GM19193 (cell line): ENCODE data around the gene BPIFB6.

Source experiments
- POLR2A ChIP-seq: IDR thresholded peaks from 4 replicates; pipeline ENCODE4 v1.6.1; 2011; ENCODE audit not compliant: insufficient read depth, insufficient read length; ENCODE audit errors: extremely low read depth

The BPIFB6 gene

DNA sequence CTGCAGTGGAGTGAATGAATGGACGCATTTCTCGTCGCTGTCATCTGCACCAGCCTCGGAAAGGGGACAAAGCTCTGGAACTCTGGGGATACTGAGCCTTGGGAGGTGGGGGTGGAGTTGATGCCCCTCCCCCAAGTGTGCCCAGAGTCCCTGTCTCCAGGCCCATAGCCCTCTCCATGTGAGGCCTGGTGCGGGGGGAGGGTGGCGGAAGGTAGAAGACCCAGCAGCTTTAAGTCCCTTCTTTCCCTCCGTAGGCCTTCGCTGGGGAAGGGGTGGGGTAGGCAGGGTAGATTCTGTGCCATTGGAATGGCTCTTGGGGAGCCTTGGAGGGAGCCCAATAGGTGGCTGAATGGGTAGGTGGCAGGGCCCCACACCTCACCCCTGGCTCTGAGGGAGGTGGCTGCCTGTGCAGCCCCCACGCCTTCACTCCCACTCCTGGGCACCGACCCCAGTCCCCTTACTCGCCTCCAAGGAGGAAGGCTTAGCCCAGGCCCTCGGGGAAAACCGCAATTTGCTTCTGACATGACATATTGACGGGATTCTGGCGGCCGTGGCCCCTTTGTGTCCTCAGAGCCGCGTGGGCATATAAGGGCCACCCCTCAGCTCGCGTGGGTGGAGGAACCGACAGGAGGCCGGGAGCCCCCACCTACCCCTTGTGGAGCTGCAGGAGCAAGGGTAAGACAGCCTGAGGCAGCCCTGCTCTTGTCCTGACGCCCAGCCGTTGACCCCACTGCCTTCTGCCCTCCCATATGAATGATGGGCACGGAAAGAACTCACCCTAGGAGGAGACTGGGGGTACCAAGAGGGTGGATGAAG lies 22.1 kb downstream of the BPIFB6 start, which contains the start of gene BPIFB3:
BPIFB3 (plus strand) TSS at position 613 of the 816 bp plus-strand sequence. CDS start 1,533 bp downstream, outside the sequence.
- no peak for TF ChIP-seq POLR2A

DNA sequence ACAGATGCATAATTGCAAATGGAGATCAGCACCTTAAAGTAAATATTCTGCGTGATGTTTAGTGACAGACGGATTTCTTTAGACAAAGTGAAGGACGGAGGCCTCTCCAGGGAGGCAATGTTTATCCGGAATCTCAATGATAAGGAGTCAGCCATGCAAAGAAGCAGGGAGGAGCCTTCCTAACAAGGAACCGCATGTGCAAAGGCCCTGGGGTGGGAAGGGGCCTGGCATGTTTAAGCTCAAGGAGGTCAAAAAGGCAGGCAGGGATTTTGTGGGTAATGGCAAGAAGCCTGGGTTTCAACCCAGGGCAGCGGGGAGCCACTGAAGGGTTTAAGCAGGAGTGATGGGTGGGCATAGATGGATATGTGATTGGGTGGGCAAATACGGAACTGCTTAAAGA lies 22.9 kb downstream of the BPIFB6 start:
- TF ChIP-seq POLR2A = no peak

DNA sequence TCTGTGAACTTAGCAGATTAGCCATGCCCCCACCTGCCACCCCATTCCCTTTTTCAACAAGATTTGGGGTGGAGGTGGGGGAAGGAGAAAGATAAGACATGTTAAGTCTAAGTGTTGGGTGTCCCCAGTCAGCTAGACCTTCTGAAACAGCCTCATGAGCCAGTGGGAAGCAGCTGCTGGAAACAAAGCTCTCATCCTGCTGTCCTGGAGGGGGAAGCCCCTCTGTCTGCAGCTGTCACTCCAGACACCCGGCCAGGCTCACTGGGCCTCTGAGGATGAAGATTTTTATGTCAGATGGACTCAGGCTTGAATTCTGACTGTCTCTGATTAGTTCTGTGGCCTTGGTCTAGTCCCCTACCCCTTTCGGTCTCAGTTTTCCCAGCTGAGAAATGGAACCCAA lies 23.3 kb downstream of the BPIFB6 start:
- no peak for TF ChIP-seq POLR2A

DNA sequence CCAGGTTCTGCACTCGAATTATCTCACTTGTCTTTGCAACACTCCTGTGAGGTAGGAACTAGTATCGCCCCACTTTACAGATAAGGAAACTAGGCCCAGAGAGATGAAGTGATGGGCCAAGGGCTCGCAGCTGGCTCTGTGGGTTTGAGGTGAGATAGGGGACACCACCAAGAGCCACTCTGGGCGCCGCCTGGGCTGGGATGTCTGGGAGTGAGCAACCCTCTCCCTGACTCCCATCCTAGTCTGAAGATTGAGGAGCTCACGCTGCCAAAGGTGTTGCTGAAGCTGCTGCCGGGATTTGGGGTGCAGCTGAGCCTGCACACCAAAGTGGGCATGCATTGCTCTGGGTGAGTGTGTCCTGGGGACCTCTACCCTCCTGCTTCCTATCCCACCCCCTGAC lies 27.7 kb downstream of the BPIFB6 start:
- no peak for TF ChIP-seq POLR2A

DNA sequence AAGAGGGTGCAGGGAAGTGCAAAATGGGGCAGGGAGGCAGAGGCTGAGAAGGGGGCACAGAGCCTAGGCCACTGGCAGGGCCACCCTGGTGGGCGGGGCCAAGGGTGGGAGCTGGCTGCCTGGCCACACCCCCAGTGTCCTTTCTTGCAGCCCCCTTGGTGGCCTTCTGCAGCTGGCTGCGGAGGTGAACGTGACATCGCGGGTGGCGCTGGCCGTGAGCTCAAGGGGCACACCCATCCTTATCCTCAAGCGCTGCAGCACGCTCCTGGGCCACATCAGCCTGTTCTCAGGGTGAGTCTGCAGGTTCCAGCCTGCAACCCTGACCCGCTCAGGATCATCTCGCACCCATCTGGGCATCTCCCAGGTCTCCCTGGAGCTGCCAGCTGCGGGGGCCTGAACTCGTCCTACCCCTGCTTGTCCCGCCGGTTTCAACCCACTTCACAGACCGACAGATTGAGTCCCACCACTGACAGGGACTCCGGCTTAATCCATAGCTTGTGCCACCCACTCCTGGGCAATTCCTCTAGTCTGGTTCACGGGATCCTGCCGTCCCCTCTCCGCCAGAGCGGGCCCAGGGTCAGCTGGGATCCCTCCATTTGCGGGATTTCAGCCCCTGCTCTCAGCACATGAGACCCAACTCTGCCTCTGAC lies 28.4 kb downstream of the BPIFB6 start:
- no peak for TF ChIP-seq POLR2A

DNA sequence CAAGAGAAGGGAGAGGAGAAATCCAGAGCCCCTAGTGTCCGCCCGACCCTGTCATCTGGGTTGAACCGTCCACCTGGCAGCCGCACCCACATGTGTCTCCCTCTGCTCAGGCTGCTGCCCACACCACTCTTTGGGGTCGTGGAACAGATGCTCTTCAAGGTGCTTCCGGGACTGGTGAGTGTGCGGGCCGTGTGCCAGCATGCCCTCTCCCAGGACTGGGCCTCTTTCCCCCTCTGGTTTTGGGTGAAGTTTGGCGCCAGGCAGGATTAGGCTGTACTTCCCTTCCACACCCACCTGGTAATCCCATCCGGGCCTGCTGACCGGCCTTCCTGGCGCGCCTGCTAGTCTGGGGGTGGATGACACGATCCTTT lies 30.2 kb downstream of the BPIFB6 start:
- TF ChIP-seq POLR2A = no peak

DNA sequence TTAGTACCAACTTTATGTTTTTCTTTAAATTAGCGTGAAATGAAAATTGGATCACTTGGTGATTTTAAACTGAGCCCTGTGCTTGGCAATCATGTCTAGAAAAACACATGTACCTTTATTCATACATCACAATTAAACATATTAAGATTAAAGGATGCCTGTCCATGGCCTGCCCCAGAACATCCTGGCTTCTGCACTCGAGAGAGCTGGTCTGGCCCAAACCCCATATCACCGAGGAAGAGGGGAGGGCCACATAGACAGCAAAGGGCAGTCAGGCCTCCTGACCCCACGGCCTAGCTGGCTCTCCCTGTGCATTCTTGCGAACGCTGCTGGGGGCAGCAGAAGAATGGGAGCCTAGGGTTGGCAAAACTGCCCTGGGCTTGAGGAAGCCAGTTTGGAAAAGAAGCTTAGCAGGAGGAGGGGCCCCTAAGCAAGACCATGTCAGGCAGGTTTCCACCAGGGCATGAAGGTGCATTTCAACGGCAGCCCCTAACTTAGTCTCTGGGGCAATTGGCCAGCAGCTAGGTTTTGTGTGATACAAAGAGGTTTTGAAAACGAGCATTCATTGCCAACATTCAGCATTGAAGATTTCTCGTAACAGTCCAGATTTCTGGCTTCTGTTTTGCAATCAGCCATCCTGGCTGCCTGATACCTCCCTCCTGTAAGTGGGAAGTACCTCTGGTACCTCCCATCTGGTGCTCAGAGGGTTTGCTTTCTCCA lies 30.8 kb downstream of the BPIFB6 start:
- no peak for TF ChIP-seq POLR2A

DNA sequence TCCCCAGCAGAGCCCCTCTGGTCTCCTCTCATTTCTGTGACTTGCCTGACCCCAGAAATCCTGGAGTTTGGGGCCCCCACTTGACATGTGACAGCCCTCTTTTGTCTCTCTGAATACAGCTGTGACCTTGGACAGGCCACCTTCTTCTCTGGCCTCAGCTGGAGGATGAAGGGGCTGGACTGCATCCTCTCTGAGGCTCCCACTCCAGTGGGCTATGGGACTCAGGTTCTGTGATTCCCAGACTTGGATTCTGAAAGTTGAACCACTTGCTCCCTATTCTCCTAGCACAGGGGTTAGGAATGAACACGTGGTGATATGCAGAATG lies 31.3 kb downstream of the BPIFB6 start:
- TF ChIP-seq POLR2A = no peak

DNA sequence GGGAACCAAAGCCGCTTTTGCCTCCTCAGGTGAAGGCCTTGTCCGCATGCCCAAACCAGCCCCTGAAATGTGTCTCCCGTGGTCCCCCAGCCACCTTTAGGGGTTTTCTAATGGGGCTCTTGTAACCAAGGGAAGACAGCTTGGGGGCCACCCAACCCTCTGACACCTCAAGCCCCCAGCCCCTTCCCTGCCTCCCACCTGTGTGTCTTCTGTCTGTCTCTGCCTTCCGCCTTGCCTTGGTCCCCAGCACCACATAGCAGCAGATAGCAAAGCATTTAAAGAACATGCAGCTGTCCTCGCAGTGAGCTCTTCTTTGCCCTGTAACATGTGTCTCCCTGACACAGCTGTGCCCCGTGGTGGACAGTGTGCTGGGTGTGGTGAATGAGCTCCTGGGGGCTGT lies 31.8 kb downstream of the BPIFB6 start:
- no peak for TF ChIP-seq POLR2A

DNA sequence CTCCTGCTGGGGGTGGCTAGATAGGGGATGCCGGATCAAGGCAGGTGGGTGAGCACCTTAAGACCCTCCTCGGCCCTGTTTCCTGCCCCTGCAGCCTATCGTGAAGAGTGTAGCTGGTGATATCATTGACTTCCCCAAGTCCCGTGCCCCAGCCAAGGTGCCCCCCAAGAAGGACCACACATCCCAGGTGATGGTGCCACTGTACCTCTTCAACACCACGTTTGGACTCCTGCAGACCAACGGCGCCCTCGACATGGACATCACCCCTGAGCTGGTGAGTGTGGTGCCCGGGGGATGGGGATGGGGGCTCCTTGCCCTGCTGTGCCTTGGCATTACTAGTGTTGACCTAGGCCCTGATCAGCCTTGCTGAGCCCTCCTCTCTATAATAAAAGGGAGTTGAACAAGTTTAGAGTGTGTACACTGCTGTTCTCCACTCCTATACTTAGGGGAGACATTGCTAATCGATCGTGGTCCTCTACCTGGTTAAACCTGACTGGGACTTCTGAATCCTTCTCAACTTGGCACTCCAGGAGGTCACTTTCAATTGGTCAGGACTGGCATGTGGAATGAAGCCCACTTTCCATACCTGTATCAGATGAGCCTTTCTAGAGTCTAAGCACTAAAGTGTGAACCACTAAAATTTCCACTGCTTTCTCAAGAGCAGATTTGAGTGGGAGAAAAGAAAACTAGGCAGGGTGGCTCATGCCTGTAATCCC lies 33.3 kb downstream of the BPIFB6 start:
- TF ChIP-seq POLR2A = no peak

DNA sequence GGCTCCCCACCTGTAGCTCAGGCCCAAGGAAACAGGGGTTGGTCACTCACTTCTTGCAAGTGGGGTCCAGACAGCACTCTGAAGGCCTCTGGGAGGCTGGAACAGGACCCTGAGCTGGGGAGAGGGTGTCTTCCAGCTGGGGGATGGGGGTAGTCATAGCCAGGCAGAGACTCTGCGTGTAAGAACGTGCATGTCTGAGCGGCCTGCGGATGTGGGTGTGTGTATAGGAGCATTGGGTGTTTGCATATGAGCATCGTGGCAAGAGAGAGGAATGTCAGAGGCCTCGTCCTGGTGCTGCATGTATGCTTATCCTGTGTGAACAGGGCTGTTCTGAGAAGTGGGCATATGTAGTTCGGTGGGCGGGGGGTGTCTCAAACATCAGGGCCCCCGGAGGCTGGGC lies 34.3 kb downstream of the BPIFB6 start:
- TF ChIP-seq POLR2A = no peak

DNA sequence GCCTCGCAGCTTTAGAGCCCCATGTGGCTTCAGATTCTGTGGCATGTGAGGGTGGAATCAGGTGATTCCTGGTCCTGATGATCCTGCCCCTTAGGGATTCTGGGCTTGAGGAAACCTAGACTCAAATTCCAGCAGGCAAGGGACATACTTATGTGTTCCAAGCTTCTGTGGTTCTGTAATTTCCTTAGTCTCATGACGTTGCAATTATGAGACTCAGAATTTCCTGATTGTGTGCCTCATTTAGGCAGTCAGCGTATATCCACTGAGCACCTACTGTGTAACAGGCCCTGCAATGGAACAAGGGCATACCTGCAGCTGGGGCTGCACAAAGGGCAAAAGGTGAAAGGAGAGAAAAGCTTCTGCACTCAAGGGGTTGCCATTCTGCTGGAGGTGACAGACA lies 36.4 kb downstream of the BPIFB6 start:
- TF ChIP-seq POLR2A = no peak

DNA sequence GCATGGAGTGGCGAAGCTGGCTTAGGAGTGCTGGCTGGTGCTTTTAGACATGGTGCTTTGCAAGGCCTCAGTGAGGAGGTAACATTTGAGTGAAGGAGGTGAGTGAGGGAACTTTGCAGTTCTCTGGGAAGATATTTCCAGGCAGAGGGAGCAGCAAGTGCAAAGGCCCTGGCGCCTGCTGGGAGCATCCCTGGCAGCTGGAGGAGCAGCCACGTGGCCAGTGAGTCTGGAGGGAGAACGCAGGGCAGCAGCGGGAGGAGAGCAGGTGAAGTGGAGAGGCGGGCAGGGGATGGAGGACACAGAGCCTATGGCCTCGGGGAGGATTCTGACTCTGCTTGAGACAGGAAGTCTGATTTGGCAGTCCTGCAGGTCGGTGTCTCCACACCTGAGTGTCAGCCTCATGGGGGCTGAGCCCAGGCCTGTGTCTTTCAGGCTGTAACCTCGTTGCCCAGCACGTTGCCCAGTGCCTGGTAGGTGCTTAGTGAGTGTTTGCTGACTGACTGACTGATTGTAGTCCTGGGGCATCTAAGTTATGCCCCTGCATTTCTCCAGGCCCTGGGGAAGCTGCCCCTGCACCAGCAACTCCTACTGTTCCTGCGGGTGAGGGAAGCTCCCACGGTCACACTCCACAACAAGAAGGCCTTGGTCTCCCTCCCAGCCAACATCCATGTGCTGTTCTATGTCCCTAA lies 36.9 kb downstream of the BPIFB6 start:
- no peak for TF ChIP-seq POLR2A

DNA sequence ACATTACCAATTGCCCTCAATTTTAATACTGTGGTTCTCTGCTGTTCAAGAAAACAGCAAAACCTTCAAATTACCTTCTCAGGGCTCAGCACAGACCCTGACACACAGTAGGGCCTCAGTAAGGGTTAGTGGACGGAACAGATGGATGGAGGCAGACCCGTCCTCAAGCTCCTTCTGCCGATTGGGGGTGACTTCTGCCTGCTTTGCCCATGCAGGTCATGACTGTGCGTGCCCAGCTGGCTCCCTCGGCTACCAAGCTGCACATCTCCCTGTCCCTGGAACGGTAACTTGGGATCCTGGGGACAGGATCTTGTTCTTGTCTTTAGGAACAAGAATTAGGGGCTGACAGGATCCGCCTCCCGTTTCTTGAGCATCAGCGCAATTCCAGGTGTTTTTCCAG lies 38.2 kb downstream of the BPIFB6 start:
- no peak for TF ChIP-seq POLR2A

DNA sequence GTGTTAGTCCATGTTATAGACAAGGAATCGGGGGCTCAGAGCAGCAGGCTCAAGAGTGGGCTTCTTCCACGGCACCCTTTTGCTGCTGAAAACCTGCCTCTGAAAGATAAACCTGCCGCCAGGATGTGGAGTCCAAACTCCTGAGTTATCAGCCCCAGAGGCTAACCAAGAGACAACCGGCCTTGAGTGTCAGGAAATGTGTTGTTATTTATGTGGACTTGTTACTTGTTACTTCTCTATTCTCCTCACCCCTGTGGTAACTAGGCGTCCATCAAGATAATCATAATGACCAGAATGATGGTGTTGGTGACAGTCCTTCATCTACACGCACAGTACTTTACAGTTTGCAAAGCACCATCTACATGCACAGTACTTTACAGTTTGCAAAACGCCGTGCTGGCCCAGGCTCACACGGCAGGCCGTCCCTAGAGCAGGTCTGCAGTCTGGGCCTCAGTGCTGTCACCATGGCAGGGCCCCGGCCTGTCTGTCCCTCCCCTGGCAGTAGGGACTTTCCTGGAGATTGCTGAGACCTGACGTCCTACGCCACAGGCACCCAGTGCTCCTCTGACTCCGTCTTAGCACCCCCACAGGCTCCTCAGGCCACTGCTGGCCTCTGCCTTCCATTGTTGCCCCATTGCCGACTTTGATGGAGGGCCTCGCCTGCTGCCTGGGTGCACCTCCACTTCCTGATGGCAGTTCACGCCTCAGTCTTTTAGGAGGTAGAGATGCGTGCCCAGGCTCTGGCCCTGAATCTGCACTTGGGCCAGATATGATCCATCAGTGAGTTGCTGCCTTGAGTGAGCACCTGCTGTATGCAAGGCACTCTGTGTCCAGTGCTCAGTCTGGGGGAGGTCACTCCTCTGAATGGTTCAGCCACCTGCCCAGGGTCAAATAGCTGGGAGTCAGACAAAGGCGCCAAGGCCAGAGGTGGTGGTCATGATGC lies 38.9 kb downstream of the BPIFB6 start:
- no peak for TF ChIP-seq POLR2A
